Caco-2 (cell line): Measurements from ENCODE around the gene TNFRSF18. TPM values are rescaled to one million over a fixed set of nuclear protein-coding genes. Genes with fewer than 3 reads are reported as not detected.

ENCODE experiments used
- BruUV-seq: library from RNA; stranded (reverse); fragments of 400-500 nt; replicated peaks from 2 replicates; lab custom pipeline; 2021; lab: Mats Ljungman, UMichigan
- CTCF ChIA-PET: fragments of 300-600 bp; sonication (Branson Sonifier 250); formaldehyde crosslinking; loops from one replicate; lab custom pipeline; 2022; ENCODE audit warnings: antibody characterized with exemption; lab: Charles Lee
- POLR2A ChIA-PET: fragments of 300-600 bp; sonication (Branson Sonifier 250); formaldehyde crosslinking; loops from one replicate; lab custom pipeline; 2022; ENCODE audit warnings: antibody characterized with exemption; lab: Charles Lee
- DNase-seq, 2 experiments: peaks; one replicate each; pipeline versions ENCODE4 v3.0.0 to v3.0.0-alpha.2; 2020 to 2022
- H3K27me3 ChIP-seq: replicated peaks from 2 replicates; pipeline ENCODE4 v1.6.0; 2011; ENCODE audit warnings: low read length; ENCODE audit not compliant: control insufficient read depth, insufficient read depth
- H3K36me3 ChIP-seq: 2 replicates; pipeline ENCODE4 v1.5.1; 2011; ENCODE audit warnings: low read length; ENCODE audit not compliant: control insufficient read depth, insufficient read depth
- H3K4me1 ChIP-seq: fragments of 250-450 bp; sonication (Bioruptor Pico); 2 replicates; pipeline ENCODE4 v1.5.1; 2020; ENCODE audit warnings: mild to moderate bottlenecking
- H3K4me3 ChIP-seq: 2 replicates; pipeline ENCODE4 v1.5.1; 2011; ENCODE audit warnings: low read depth, mild to moderate bottlenecking, control low read depth, low read length
- H3K9me3 ChIP-seq: fragments of 250-450 bp; sonication (Bioruptor Pico); 2 replicates; pipeline ENCODE4 v1.5.1; 2020; ENCODE audit warnings: mild to moderate bottlenecking, moderate library complexity
- H3K27ac Mint-ChIP-seq: one replicate; pipeline ENCODE4 v1.8.0; 2022; ENCODE audit warnings: mixed read lengths; ENCODE audit not compliant: unreplicated experiment
- H3K27me3 Mint-ChIP-seq: one replicate; pipeline ENCODE4 v1.8.0; 2022; ENCODE audit warnings: mixed read lengths; ENCODE audit not compliant: insufficient read depth, unreplicated experiment
- H3K36me3 Mint-ChIP-seq: one replicate; pipeline ENCODE4 v1.8.0; 2022; ENCODE audit warnings: mild to moderate bottlenecking, mixed read lengths; ENCODE audit not compliant: insufficient read depth, unreplicated experiment
- H3K4me1 Mint-ChIP-seq: one replicate; pipeline ENCODE4 v1.8.0; 2022; ENCODE audit warnings: low read depth, mixed read lengths; ENCODE audit not compliant: unreplicated experiment
- H3K4me3 Mint-ChIP-seq: one replicate; pipeline ENCODE4 v1.8.0; 2022; ENCODE audit warnings: mild to moderate bottlenecking, moderate library complexity, mixed read lengths; ENCODE audit not compliant: unreplicated experiment
- H3K9me3 Mint-ChIP-seq: one replicate; pipeline ENCODE4 v1.8.0; 2022; ENCODE audit warnings: mixed read lengths; ENCODE audit not compliant: unreplicated experiment
- CTCF ChIP-seq, 2 experiments: fragments of 200-600 bp in 1 of 2; IDR thresholded peaks; 1 replicate in 1 of 2; 2 replicates in 1 of 2; pipeline versions ENCODE4 v1.5.1 to v1.8.0; 2011 to 2022; ENCODE audit warnings: antibody characterized with exemption in 1 of 2, control low read depth in 1 of 2, inconsistent platforms in 1 of 2, low read depth in 1 of 2, low read length in 1 of 2, mild to moderate bottlenecking in 1 of 2, moderate library complexity in 1 of 2; ENCODE audit not compliant: insufficient read depth in 1 of 2, severe bottlenecking in 1 of 2, unreplicated experiment in 1 of 2
- intact Hi-C: fragments of 100-400 bp; cut with micrococcal nuclease; formaldehyde crosslinking; loops from one replicate; pipeline ENCODE4 v1.10.0; 2022; ENCODE audit not compliant: unreplicated experiment
- total RNA-seq: library from RNA; stranded (reverse); gene quantifications from 2 replicates; pipeline ENCODE4 v1.2.3, GENCODE V29; 2022

TNFRSF18 gene
- total RNA-seq, 1 experiment from 2014 or later, result not detected

- no peak for DNase-seq
- Histone ChIP-seq H3K9me3 (no peaks in the 10 kb centered on the region), H3K4me3 (no peak overlapping the region), H3K36me3 (peaks cover 3% of the 10 kb centered on the region; the same call in 1 of the 2 replicates), H3K27me3 (no peaks in the 10 kb centered on the region), H3K4me1 (no peaks in the 10 kb centered on the region)
- Mint-ChIP-seq H3K36me3 (peaks cover 51% of the 10 kb centered on the region), H3K9me3 (no peaks in the 10 kb centered on the region), H3K4me1 (peaks cover 6% of the 10 kb centered on the region), H3K27me3 (no peaks in the 10 kb centered on the region), H3K27ac (no peak overlapping the region), H3K4me3 (no peak overlapping the region)
- ChIA-PET POLR2A (no interaction called here), CTCF (no interaction called here)
- BruUV-seq, result no TSS peak
- intact Hi-C loops, result no loop called here
- no peak for TF ChIP-seq CTCF (IDR thresholded peaks at IDR 0.05; ENCODE audit: insufficient read depth in 1 of 2, low read depth in 1 of 2, low read length in 1 of 2, severe bottlenecking in 1 of 2, unreplicated experiment in 1 of 2)
These were observed 21.0 kb upstream of the TNFRSF18 start for GRCh38 chr1:1227386-1227785.

GRCh38 chr1:1226566-1227362 is 20.4 kb upstream of the TNFRSF18 start:
- intact Hi-C loops, result no loop called here
- TF ChIP-seq CTCF (IDR thresholded peaks at IDR 0.05; ENCODE audit: insufficient read depth in 1 of 2, low read depth in 1 of 2, low read length in 1 of 2, severe bottlenecking in 1 of 2, unreplicated experiment in 1 of 2), result no peak
- no peak for DNase-seq
- ChIA-PET CTCF (no interaction called here), POLR2A (no interaction called here)
- Mint-ChIP-seq H3K9me3 (no peaks in the 10 kb centered on the region), H3K36me3 (peaks cover 51% of the 10 kb centered on the region), H3K27ac (no peak overlapping the region), H3K4me3 (no peak overlapping the region), H3K27me3 (no peaks in the 10 kb centered on the region), H3K4me1 (peaks cover 6% of the 10 kb centered on the region)
- BruUV-seq, result no TSS peak
- peaks cover 3% of the 10 kb centered on the region; the same call in 1 of the 2 replicates for H3K36me3 ChIP-seq
- H3K4me1 ChIP-seq, result no peaks in the 10 kb centered on the region
- no peaks in the 10 kb centered on the region for H3K9me3 ChIP-seq
- H3K4me3 ChIP-seq, result no peak overlapping the region
- no peaks in the 10 kb centered on the region for H3K27me3 ChIP-seq

- ChIA-PET POLR2A (no interaction called here), CTCF (no interaction called here)
- H3K4me3 Mint-ChIP-seq, result no peak overlapping the region
- intact Hi-C loops, result no loop called here
- H3K9me3 Mint-ChIP-seq, result no peaks in the 10 kb centered on the region
- H3K27me3 Mint-ChIP-seq, result no peaks in the 10 kb centered on the region
- H3K4me1 ChIP-seq, result no peaks in the 10 kb centered on the region
- H3K36me3 ChIP-seq, result peaks cover 3% of the 10 kb centered on the region; the same call in 1 of the 2 replicates
- no peak for DNase-seq
- no TSS peak for BruUV-seq
- H3K9me3 ChIP-seq, result no peaks in the 10 kb centered on the region
- H3K27ac Mint-ChIP-seq, result no peak overlapping the region
- H3K27me3 ChIP-seq, result no peaks in the 10 kb centered on the region
- TF ChIP-seq CTCF (IDR thresholded peaks at IDR 0.05; ENCODE audit: insufficient read depth in 1 of 2, low read depth in 1 of 2, low read length in 1 of 2, severe bottlenecking in 1 of 2, unreplicated experiment in 1 of 2), result no peak
- peaks cover 6% of the 10 kb centered on the region for H3K4me1 Mint-ChIP-seq
- H3K4me3 ChIP-seq, result no peak overlapping the region
- H3K36me3 Mint-ChIP-seq, result peaks cover 51% of the 10 kb centered on the region
These were observed 19.5 kb upstream of the TNFRSF18 start for GRCh38 chr1:1225913-1226312.
